Stimulated activated CD8-positive, alpha-beta memory T cell treated with anti-CD3 and anti-CD28 coated beads, Interleukin-7, amount 100 ng/mL, for 1 hour (primary cell): ENCODE measurements around the gene PLXNB3.

Experiments
- DNase-seq, 2 donors: peaks; one replicate each; pipeline ENCODE4 v3.0.0-alpha.2; 2020; ENCODE audit warnings: low read depth in 2 of 2

The PLXNB3 gene

DNA sequence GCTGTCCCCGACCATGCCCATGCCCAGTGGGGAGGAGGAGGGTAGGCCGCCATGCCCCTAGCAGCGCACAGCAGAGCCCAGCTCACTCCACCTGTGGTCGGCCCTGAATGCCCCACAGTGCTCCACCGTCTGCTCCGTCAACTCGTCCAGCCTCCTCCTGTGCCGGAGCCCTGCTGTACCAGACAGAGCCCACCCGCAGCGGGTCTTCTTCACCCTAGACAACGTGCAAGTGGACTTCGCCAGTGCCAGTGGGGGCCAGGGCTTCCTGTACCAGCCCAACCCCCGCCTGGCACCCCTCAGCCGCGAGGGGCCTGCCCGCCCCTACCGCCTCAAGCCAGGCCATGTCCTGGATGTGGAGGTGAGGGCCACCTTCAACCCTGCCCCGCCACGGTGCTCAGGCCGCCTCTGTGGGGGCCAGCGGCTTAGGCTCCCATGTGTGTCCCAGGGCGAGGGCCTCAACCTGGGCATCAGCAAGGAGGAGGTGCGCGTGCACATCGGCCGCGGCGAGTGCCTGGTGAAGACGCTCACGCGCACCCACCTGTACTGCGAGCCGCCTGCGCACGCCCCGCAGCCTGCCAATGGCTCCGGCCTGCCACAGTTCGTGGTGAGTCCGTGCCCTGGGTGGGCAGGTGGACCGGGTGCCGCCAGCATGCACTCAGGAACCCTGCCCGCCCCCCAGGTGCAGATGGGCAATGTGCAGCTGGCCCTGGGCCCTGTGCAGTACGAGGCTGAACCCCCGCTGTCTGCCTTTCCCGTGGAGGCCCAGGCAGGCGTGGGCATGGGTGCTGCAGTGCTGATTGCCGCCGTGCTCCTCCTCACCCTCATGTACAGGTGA is 9.9 kb downstream of the PLXNB3 start:
- DNase-seq: no peak

DNA sequence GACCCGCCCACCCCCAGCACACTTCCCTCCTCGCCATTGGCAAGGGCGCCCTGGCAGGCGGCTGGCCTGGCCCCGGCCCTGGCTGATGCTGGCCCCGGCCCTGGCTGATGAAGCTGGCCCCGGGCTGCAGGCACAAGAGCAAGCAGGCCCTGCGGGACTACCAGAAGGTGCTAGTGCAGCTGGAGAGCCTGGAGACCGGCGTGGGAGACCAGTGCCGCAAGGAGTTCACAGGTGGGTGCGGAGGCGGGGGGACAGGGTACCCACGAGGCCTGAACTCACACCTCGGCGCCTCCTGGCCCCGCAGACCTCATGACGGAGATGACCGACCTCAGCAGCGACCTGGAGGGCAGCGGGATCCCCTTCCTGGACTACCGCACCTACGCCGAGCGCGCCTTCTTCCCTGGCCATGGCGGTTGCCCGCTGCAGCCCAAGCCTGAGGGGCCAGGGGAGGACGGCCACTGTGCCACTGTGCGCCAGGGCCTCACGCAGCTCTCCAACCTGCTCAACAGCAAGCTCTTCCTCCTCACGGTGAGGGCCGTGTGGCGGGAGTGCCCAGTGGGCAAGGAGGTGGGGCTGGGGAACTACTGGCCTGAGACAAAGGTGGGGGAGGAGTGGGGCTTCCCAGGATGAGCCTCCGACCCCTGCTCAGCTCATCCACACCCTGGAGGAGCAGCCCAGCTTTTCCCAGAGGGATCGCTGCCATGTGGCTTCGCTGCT is 10.7 kb downstream of the PLXNB3 start:
- DNase-seq: no peak

DNA sequence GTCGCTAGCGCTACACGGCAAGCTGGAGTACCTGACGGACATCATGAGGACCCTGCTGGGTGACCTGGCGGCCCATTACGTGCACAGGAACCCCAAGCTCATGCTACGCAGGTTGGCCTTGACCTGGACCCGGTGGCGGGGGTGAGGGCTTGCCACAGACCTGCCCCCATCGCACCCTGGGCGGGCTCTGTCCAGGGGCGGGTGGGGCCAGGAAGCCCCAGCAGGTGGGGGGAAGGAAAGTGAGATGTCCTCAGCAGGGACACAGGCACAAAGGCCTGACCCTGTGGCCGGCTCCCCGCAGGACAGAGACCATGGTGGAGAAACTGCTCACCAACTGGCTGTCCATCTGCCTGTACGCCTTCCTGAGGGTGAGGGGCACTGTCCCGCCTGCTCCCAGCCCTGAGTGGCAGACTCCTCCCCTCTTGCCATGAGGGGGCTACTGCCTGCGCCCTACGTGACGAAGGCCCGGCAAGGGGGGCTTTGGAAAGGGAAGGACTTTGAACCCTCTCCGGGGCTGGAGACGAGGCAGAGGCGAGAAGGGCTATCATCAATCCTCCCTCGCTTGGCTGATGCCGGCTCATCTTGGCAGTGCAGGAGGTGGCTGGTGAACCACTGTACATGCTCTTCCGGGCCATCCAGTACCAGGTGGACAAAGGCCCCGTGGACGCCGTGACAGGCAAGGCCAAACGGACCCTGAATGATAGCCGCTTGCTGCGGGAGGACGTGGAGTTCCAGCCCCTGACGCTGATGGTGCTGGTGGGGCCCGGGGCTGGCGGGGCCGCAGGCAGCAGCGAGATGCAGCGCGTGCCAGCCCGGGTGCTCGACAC is 11.5 kb downstream of the PLXNB3 start:
- no peak for DNase-seq

DNA sequence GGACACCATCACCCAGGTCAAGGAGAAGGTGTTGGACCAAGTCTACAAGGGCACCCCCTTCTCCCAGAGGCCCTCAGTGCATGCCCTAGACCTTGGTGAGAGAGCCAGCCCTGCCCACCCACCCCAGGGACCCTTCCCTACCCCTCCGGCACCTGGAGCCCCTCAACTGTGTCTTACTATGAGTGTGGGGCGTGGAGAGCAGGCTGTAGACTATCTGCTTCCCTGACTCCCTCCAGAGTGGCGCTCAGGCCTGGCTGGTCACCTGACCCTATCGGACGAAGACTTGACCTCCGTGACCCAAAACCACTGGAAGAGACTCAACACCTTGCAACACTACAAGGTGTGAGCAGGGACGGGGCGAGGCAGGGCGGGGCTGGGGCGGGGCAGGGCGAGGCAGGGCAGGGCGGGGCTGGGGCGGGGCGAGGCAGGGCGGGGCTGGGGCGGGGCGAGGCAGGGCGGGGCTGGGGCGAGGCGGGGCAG is 12.1 kb downstream of the PLXNB3 start:
- no peak for DNase-seq

DNA sequence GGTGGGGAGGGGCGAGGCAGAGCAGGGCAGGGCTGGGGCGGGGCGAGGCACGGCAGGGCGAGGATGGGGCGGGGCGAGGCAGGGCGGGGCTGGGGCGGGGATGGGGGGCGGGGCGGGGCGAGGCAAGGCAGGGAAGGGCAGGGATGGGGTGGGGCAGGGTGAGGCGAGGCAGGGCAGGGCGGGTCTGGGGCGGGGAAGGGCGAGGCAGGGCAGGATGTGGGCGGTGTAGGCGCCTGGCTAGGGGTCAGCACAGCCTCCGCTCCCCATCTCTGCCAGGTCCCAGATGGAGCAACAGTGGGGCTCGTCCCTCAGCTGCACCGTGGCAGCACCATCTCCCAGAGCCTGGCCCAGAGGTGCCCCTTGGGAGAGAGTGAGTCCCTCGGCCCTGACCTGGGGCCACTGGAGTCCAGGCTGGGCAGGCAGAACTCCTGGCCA is 12.6 kb downstream of the PLXNB3 start:
- no peak for DNase-seq

DNA sequence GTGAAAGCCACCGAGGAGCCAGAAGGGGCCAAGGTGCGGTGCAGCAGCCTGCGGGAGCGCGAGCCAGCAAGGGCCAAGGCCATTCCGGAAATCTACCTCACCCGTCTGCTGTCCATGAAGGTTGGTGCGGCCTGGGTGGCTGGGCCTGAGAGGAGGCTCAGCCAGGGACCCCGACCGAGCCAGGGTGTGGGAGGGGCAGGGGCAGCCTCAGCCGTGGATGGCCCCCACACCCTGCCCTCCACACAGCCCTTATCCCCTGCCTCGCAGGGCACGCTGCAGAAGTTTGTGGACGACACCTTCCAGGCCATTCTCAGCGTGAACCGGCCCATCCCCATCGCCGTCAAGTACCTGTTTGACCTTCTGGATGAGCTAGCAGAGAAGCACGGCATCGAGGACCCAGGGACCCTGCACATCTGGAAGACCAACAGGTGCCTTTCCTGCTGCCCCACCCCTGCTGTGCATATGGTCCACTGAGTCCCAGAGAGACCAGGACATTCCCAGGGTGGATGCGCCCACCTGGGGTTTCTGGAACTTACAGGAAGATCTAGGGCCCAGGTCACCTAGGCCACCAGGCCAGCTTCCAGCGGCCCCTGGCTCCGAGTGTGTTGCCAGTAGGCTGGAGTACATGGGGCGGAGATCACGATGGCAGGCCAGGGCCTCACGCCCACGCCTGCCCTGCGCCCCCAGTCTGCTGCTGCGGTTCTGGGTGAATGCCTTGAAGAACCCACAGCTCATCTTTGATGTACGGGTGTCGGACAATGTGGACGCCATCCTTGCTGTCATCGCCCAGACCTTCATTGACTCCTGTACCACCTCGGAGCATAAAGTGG is 13.4 kb downstream of the PLXNB3 start:
- no peak for DNase-seq

DNA sequence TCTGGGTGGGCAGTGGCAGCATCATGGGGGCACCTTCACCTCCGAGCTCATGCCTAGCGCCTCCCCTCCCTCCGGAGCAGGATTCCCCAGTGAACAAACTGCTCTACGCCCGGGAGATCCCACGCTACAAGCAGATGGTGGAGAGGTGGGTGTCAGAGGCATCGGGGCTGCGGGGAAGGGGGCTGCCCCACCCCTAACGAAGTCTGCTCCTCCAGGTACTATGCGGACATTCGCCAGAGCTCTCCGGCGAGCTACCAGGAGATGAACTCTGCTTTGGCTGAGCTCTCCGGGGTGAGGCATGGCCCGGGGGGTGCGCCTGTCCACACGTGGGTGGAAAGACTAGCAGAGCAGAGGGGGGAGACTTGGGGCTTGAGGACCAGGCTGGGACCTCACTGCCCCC is 14.1 kb downstream of the PLXNB3 start:
- DNase-seq: no peak

DNA sequence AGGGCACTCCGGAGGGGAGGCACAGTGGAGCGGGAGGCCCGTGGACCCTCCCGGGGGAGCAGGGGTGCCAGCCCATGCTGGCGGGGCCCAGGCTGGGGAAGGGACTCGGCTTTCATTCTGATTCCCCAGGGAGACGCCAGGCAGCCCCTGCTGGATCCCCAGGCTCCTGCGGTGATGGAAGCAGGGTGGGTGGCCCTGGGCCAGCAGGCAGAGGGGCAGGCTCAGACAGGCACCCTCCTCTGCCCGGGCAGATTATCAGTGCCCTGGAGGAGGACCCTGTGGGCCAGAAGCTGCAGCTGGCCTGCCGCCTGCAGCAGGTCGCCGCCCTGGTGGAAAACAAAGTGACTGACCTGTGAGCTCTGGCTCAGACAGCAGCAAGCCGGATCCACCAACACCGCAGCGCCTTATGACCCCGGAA is 14.6 kb downstream of the PLXNB3 start:
- DNase-seq: no peak

DNA sequence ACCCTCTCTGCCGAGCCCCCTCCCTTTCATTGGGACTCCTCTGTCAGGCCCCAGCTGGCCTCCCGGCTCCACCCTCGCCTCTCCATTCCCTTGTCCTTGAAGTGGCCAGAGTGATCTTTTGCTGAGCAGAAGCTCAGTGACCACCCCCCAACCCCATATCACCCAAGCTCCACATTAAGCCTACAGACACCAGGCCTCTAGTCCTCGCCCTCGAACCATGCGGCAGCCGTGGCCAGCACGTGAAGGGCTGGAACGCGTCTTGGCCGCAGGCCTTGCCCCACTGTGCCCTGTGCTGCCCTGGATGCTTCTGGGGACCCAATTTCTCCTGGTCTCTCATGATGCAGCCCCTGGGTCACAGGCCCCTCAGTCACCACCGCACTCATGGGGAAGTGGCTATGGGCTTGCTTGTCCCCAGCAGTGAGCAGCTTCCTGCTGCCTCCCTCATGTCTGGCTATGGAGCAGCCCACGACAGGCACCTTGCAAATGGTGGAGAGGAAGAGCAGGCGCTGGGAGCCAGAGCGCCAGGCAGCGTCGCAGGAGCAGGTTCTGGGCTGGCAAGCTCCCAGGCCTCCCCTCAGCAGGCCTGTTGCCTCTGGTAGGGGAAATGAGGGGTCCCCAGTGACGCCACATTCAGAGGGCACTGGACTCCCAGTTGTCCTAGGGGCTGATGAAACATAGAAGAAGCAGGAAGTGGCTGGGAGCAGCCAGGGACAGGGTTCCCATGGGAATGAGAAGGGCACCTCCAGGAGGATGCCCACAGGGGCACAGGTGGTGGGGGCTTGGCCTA is 16.0 kb downstream of the PLXNB3 start:
- DNase-seq: no peak

DNA sequence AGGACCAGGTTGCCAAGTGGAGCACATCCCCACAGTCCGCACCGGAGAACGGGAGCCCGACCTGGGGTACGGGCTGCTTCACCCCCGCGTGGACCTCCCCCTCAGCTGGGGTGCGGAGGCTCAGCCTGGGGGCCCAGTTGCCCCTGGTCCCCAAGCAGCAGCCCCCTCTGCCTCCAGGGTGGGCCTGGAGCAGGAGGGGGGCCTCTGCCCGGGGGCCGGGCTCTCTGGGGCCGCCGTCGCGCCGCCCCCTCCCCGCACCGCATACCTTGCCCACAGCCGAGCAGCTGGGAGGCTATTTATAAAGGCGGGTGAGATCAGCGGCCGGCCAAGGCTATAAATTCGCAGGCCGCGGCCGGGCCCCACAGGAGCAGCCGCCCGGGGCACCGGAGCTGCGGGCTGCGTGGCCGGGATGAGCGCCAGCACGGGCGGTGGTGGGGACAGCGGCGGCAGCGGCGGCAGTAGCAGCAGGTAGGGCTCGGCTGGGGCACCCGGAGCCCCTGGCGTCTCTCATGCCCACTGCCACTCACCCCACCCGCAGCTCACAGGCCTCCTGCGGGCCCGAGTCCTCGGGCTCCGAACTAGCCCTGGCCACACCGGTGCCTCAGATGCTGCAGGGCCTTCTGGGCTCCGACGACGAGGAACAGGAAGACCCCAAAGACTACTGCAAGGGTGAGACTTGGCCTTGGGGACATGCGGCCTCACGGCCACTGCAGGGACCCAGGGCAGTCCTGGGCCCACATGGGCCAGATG is 16.8 kb downstream of the PLXNB3 start, which contains the start of gene SRPK3:
Gene SRPK3 (plus strand): TSS at position 364 of the 750 bp plus-strand sequence. CDS start 46 bp downstream, at position 410.
- DNase-seq: no peak

DNA sequence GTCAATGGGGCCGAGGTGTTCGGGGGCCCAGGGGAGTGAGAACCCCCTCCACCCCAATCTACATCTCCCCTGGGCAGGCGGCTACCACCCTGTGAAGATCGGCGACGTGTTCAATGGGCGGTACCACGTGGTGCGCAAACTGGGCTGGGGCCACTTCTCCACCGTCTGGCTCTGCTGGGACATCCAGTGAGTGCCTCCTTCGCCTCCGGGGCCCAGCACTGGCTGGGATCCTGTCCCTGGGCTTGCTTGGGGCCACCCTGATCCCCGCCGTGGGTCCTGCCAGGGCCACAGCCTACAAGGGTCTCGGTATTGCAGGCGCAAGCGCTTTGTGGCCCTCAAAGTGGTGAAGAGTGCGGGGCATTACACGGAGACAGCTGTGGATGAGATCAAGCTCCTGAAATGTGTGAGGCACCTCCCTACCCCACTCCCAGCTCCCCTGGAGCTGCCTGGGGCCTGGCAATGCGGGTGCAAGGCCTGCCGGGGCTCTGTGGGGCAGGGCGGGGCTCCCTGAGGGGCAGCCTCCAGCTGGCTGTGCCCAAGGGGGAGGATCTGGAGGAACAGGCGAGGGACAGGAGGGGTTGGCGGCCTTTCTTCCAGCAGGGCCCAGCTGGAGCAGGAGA is 17.5 kb downstream of the PLXNB3 start:
- DNase-seq: no peak

DNA sequence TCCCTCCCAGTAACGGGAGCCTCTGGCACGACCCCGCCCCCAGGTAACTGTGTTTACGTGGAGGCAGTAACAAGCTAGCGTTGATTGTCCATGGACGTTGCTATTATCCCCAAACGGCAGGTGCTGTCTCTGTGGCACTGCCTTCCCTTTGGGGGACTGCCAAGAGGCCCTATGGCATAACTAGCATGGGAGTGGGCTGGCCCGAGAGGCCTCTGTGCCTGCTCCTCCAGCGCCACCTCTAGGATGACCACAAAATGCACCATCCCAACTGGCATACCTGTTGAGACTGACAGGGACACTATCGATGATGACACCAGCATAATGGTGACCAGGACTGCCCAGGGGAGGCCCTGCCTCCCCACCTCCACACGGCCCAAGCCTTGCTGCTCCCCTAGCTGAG is 18.3 kb downstream of the PLXNB3 start:
- DNase-seq: no peak

DNA sequence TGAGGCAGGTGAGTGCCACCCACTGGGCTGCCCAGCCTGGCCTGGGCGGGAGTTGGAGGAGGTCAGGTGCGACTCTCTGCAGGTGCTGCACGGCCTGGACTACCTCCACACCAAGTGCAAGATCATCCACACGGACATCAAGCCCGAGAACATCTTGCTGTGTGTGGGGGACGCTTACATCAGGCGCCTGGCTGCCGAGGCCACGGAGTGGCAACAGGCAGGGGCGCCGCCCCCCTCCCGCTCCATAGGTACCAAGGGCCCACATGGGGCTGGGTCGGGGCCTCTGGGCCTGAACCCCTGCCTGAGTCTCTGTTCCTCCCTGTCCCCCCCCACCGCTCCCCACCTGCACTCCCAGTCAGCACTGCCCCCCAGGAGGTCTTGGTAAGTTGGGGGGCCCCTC is 18.8 kb downstream of the PLXNB3 start:
- DNase-seq: no peak

DNA sequence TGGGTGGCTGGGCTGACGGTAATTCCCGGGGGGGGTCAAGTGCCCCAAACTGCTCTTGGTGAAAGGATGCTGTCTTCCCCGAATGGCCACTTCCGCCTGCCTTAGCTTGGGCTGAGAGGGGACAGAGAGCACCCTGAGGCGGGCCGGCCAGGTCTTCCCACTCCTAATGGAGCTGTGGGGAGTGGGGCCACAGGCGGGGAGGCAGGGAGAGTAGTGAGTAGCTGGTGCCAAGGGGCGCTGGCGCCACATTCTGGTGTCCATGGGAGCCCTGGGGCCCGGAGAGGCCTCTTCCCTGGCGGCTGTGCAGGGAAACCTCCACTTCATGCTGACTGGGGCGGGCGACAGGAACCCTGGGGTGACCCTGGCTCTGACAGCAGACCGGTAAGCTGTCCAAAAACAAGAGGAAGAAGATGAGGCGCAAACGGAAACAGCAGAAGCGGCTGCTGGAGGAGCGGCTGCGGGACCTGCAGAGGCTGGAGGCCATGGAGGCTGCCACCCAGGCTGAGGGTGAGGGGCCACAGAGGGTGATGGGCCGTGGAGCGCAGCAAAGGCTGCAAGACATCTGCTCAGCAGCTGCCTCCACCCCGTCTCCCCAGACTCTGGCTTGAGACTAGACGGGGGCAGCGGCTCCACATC is 19.4 kb downstream of the PLXNB3 start:
- DNase-seq: no peak

DNA sequence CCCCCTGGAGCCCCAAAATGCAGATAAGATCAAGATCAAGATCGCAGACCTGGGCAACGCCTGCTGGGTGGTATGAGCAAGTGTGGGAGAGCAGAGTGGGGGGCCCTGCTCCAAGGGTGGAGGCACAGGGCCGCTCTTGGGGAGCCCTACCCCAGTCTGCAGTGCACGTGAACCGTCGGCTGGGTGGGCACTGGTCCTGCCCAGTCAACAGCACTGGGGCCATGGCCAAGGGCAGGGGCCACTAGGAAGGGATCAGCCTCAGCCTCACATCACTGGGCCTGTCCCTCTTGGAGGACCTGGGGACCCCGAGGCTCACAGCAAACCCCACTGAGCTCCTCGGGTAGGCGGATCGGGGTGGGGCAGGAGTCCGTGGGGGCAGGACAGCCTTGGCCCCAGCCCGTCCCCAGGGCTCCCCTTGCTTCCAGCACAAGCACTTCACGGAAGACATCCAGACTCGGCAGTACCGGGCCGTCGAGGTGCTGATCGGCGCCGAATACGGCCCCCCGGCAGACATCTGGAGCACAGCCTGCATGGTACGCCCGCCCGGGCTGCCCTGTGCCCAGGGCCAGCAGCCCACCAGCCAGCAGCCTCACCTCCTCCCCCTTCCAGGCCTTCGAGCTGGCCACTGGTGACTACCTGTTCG is 20.4 kb downstream of the PLXNB3 start:
- no peak for DNase-seq

DNA sequence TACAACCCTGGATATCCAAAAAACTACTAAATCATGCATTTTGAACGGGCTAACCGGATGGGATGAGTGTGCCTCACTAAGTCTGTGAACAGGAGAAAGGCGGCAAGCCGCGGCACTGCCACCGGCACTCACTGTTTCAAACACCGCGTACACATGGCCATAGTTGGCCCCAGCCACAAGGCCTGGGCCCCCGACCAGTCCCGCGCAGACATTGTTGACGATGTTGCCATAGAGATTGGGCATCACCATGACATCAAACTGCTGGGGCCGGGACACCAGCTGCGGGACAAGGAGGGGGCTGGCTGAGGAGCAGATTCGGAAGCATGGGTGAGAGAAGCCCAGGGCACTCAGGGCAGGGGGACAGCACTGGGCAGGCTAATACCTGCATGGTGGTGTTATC is 22.6 kb downstream of the PLXNB3 start:
- no peak for DNase-seq

DNA sequence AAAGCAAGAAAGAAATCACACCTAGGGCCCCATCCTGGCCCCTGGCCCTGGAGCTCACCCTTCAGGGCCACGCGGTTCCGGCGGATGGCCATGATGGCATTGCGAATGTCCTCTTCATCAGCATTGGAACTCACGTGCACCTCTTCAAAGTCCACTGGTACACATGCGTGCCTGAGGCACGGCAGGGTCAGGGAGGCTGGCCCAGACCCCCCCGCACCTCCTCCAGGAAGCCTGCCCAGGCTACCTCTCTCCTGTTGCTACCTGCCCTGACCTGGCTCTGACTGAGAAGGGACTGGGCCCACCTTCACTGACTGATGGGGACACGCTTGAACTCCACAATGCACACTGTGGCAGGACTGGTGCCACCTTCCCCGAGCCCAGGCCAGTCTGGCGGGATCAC is 25.6 kb downstream of the PLXNB3 start:
- no peak for DNase-seq
